NCI-H82 treated with DMSO at 0.1 percent for 48 hours (cell line): ENCODE measurements around the gene PEPD.

Experiments used
- DNase-seq: peaks from one replicate; lab custom pipeline; 2025; ENCODE audit not compliant: unreplicated experiment; lab: John Stamatoyannopoulos, UW

The PEPD gene

DNA sequence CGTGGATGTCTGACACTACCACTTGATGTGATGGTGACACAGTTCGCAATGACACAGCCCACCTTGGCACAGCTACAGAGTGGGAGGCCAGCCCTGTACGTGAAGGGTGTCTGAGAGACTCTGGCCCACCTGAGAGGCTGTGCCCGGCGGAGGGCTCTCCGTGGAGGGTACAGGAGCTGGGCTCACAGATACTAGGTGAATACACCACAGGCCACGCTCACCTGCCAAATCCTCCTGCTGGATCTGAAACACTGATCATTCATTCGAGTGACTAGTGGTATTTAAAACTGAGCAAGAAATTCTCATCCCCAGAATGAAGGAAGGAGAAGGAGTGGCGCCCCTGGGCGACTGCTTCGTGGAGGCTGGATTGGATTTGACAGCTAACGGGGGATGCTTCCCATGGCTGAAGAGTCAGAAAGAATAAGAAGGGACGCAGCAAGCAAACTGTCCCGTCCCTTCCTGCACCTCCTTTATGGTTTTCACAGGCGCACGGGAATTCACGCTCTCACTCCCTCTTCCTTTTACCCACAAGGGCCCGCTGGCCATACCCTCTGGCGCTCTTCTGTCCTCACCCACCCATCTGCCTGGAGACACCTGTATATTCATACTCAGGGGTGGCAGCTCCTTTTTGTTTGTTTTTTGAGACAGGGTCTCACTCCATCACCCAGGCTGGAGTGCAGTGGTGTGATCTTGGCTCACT, 123.1 kb downstream of the PEPD start:
- no peak for DNase-seq

GRCh38 chr19:33397536-33398360, 123.8 kb downstream of the PEPD start:
- DNase-seq = no peak

DNA sequence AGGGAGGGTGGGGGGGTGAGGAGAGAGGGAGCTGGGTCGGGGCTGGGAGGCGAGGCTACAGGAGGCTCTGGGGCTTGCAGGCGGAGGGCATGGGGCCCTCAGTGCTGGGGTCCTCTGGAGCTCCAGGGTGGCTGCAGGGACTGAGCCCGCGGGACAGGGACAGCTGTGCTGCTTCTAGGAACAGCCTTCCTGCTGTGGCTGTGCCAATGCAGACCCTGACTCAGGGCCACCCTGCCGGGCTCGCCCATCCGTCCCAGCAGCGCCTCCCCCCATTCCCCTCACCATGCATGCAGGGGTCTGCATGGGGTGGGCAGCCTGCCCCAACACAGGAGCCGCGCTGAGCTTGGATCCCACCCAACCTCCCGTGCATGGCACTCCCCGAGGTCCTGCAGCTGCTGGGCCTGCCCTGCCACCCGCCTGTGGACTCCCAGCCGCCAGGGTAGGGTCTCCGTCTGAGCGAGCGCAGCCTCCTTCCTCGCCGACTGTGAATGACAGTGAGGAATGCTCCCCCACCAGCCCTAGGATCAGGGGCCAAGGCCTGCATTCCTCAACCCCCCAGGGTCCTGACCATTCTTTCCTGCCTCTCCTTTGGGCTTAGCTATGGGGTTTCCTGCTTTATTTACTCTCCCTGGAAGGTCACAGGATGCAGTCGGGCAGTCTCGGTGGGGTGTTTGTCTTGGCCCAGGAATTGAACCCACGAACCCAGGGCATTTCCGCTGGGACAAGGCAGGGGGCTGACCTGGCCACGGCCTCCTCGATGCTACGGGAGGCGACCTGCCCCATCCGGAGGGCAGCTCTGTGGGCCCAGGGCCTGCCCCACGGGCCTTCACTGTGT, 124.7 kb downstream of the PEPD start:
- no peak for DNase-seq

- no peak for DNase-seq
These were observed 125.7 kb downstream of the PEPD start for GRCh38 chr19:33395561-33396550.

DNA sequence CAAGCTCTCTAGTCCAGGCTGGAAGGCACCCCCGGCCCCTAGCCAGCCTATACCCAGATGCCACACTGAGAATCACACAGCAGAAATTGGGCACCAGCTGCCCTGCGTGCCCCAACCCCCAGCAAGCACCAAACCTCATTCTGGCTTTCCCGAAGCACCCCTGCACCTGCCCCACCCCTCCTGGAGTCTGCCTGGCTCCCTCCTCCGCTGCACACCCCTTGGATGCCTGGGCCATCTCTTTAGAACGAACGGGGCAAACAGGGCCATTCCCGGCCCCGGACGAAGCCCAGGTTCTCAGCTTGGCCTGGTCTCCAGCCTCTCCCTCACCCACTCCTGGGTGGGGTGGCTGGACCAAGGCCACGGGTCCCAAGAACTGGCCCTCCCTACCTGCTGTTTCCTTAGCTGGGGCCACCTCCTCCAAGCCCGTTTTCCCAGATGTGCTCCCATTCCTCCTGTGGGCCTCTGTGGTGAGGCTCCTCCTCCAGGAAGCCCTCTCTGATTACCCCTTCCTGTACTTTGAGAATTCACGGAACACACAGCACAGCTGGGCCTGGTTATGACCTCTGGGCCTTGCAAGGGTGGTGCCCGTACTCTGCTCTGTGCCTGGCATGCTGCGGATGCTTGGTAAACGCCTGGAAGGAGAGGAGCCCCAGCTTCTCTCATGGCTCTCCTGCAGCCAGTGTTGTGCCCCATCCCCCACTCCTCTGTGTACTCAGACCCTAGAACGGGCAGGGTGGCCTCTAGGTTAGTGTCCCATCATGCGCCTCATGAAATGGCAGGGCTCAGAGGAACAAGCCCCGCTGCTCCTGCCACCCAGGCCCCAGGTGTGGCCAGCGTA, 126.6 kb downstream of the PEPD start:
- DNase-seq = no peak

DNA sequence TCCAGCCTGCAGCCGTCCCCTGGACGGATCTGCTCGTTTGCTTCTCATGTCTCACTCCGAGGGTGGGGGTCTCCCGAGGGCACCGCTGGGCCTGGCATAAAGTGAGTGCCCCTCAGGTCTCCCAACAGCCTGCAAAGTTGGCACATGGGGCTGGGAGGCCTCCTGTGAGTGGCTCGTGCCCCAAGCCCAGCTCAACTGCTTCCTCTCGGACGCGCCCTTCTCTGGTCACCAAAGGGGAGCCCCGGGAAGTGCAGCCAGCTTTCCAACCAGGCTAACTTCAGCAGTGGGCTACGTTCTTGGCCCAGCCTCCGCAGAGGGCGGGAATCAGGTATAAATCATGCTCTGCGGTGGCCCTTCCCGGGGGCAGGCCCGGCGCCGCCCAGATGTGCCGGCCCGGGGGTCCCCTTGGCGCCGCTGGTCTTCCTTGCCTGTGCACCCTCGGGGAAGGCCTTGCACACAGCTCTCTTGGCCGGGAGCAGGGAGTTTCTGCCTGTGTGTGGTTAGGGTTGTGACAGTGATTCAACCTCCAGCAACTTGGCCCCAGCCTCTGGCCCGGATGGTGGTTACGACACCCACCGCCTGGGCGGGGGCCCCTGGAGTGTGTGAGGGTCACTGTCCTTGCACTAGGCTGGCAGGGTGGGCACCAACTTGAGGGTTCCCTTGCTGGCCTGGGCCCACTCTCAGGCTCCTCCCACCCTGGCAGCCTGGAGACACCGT, 127.4 kb downstream of the PEPD start:
- DNase-seq = no peak

DNA sequence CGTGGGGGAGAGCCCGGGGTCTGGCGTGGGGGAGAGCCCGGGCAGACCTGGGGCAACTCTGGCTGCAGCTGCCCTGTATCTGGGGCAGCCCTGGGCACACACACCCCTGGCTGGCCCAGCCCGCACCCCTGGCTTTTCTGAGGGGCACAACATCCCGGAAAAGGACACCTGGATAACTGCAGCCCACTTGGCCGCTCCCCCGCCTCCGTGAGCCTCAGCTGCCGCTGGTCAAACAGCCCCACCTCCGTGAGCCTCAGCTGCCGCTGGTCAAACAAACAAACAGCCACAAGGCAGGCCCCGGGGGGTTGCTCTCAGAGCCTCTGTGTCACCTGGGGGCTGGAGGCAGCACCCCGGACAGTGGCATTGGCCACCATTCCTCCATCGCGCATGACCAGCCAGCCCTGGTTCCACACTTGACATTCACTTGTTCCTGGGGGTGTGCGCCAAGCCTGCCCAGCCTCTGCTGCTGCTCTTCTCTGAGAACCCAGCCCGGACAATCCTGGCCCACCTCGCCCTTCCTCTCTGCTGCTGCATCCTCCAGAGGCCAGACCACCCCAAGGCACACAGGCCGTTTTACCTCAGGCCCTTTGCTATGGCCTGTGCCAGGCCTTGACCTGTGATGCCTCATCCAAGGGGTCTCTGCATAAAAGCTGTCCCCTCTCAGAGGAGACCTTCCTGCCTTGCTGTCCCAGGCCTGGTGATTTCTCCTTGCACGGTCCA, 128.1 kb downstream of the PEPD start:
- no peak for DNase-seq

DNA sequence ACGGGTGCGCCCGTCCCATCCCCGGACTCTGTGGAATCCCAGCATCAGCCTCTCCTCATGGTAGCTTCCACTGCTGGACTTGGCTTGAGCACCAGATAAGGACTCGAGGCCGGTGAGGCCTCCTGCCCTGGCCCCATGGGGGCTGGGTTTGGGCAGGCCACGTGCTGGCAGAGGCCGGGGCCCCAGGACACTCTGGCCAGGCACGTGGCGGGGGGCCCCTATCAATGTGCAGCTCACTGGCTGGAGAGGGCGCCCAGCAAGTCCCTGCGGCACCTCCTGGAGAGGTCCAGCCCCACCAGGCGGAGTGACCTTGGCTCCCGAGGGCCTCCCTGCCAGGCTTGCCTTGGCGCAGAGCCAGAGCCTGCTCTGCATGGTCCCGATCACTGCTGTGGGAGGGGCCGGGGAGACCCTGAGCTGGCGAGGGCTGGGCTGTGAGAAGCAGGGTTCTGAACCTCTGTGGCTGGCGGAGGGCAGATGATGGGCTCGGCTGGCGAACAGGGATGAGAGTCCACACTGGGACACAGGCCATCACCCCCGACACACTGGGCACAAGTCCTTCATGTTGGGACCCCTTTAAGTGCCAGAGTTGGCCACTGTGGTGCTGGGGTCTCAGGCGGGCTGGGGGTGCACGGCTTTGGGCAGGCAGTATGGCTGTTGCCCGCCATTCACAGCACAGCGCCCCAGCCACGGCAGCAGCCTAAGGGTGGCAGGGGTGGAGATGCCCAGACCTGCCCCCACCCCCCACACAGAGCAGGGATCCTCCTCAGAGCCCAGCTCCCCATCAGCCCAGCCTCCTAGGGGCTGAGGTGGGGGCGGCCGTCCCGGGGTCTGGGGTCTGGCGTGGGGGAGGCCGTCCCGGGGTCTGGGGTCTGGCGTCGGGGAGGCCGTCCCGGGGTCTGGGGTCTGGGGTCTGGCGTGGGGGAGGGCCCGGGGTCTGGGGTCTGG, 129.0 kb downstream of the PEPD start:
- no peak for DNase-seq

- DNase-seq = no peak
These were observed 129.9 kb downstream of the PEPD start for GRCh38 chr19:33391631-33392249.

DNA sequence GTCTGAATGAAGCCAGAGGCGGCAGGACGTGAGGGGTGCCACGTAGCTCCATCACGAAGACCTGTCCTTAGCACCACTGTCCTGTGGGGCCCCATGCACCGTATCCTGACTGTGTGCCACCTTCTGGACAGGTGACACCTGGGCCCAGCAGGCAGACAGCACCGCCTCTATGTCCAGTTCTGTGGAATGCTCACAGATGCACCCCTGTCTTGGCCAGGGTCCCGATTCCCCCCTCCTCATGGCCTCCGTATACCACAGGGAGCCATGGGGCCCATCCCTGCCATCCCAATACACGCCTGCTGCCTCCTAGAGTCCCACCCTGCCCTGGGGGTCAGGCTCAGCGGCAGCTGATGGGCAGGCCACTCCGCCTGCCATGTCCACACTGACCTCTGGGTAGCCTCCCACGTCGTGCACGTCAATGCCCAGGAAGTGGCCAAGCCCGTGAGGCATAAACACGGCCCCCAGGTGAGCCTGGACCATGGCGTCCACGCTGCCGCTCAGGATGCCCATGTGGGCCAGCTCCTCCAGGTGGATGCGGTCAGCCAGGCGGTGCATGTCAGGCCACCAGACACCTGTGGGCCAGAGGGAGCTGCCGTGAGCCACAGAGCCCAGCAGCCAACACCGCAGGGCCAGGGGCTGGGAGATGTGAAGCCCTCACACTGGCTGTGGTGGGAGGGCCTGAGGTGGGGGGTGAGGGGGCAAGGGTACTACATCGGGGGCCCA, 130.5 kb downstream of the PEPD start:
- DNase-seq = no peak

- no peak for DNase-seq
These were observed 131.3 kb downstream of the PEPD start for GRCh38 chr19:33390101-33390907.

GRCh38 chr19:33389421-33390100, 132.0 kb downstream of the PEPD start:
- no peak for DNase-seq

GRCh38 chr19:33388725-33389420, 132.7 kb downstream of the PEPD start:
- DNase-seq = no peak

DNA sequence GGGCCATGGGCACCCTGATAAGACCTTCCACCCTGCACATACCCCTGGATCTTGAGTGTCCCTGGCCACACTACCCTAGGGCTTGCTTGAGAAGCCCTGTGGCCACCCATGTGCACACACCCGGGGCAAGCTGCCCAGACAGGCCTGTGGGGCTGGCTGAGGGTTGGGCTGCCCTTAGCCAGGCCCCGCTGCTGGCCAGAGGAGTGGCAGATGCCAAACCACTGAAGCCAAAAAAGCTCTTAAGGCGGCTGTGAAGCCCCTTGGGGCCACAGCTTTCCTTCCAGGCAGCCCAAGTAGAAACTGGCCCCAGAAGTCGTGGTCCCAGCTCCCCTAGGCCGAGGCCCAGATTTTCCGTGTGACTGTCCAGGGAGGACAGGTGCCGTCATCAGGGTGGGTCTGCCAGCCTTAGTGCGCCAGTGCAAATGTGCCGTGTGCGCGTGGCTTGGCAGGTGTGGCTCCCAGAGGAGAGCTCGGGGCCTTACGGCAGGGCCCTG, 133.3 kb downstream of the PEPD start:
- no peak for DNase-seq
